ENCODE measurements around the gene RASD1. TPM values are rescaled to one million over a fixed set of nuclear protein-coding genes. Genes with fewer than 3 reads are reported as not detected.

The RASD1 gene
- total RNA-seq, 2 donors from 2014 or later: 20.9 to 24.6 TPM

DNA sequence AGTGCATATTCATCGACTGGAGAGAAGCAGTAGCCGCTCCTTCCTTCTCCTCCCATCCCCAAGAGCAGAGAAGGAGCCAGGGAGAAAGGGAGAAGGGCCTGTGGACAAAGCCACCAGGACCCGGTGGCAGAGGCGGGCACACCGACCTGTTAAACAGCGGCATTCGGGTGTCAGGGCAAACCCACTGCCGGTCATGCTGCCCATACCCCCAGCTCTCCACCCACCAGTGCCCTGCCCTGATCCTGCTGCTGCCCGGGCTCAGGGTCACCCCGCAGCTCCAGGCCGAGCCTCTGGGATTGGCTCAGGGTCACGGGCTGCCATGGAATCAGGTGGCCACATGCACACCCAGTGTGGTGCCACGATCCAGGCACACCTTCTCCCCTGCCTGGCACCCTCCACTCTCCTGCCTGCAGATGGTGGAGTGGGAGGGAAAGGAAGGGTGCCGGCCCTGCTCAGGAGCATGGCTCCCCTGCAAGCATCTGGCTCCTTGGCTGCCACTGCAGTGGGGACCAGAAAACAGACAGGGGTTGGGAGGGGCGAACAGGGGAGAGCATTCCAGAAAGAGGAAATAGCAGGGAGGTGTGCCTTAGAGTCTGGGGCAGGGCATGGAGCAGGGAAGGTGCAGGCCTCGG, 18.3 kb upstream of the RASD1 start:
- DNase-seq (no peak), ATAC-seq (peak; percentile 38)
- intact Hi-C loops (cut with DNase I, micrococcal nuclease): no loop called here

DNA sequence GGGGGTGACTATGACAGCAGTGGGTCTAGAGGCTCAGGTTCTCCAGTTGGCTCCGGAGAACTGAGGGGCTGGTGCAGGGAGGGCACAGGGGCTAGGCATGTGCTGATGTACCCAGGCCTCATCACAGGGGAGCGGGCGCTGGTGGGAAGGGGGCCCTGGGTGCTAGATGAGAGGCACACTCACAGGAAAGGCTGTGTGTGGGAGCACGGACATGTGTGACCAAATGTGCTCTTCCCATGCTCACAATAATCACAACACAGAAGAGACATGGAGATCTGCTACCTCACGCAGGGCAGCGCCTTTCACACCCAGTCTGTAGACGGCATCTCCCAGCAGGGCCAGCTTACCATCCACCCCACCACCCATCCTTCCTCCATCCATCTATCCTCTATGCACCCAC, 17.4 kb upstream of the RASD1 start:
- DNase-seq (no peak), ATAC-seq (no peak)
- intact Hi-C loops (cut with DNase I, micrococcal nuclease): no loop called here

GRCh38 chr17:17512866-17513265, 16.7 kb upstream of the RASD1 start:
- no peak for DNase-seq
- ATAC-seq: no peak
- intact Hi-C loops (cut with DNase I, micrococcal nuclease): no loop called here

GRCh38 chr17:17511881-17512858, 16.0 kb upstream of the RASD1 start:
- intact Hi-C loops (cut with DNase I, micrococcal nuclease): no loop called here
- DNase-seq (no peak), ATAC-seq (no peak)

GRCh38 chr17:17511293-17511741, 15.1 kb upstream of the RASD1 start:
- intact Hi-C loops (cut with DNase I, micrococcal nuclease): no loop called here
- DNase-seq (no peak), ATAC-seq (no peak)

DNA sequence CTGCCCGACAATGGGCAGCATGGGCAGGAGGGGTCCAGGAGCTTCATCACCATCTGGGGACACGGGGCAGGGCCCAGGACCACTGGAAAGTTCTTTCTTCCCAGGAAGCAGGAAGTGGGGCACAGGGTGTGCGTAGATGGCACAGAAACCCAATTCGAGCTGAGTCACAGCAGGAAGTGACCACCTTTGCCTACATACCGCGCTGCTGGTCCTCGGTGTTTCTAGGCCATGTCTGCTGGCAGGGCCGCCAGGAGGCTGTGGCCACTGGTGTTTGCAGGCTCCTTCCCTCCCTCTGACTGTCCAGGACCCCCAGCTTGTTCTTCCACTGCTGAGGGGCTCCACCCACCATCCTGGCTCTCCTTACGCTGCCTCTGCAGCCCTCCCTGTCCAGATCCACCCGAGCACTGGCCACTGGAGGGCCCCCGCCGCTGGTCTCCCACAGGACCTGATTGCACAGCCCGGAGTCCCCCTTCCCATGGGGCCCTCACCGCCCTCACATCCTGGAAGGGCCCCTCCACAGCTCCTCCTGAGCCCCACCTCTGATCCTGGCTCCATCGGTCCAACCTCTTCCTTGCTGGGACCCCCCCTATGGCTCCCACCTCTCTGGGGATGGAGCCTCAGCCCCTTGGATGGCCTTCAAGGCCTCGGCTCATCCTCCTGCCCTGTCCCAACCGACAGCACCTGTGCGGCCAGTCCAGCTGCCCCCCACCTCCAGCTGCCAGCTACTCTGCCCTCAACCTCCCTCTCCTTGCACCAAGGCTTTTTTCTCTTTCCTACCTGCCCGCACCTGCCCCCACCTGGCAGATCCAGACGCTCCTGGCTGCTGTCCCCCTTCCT, 14.5 kb upstream of the RASD1 start:
- intact Hi-C loops (cut with DNase I, micrococcal nuclease): no loop called here
- no peak for DNase-seq
- ATAC-seq: no peak

GRCh38 chr17:17509601-17510425, 13.6 kb upstream of the RASD1 start:
- ATAC-seq (no peak), DNase-seq (no peak)
- intact Hi-C loops (cut with DNase I, micrococcal nuclease): loop anchor here in 1 of 2 donors (10.0 kb wide), 1 partner anchor 55 kb away; no protein-coding TSS in a partner anchor

GRCh38 chr17:17508646-17509591, 12.7 kb upstream of the RASD1 start:
- intact Hi-C loops (cut with DNase I, micrococcal nuclease): loop anchor here in 1 of 2 donors (10.0 kb wide), 1 partner anchor 56 kb away; no protein-coding TSS in a partner anchor
- no peak for ATAC-seq
- no peak for DNase-seq

DNA sequence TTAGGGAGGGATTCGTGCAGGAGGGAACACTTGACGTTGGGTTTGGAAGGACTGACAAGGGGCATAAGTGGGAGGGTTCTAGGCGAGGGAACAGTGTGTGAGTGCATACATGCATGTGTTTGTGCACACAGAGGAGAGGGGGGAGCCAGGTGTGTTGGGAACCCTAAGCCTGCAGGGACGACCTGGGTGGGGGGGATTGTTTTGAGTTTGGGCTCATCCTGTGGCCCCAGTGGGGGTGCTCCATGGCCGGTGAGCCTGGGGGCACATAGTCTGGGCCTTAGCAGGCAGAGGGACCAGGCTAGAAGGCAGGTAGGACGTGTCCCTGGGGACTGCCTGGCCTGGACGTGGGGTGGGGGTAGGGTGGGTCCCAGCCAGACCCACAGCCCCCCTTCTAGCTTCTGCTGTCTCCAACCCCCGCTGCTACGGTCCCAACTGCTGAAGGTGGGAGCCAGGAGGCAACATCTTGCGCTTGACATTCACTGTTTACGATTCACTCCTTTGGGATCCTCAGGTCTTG, 11.9 kb upstream of the RASD1 start:
- no peak for ATAC-seq
- intact Hi-C loops (cut with DNase I, micrococcal nuclease): loop anchor here in 1 of 2 donors (10.0 kb wide), 1 partner anchor 57 kb away; no protein-coding TSS in a partner anchor
- DNase-seq: no peak

- DNase-seq (no peak), ATAC-seq (no peak)
- intact Hi-C loops (cut with DNase I, micrococcal nuclease): loop anchor here in 1 of 2 donors (10.0 kb wide), 1 partner anchor 57 kb away; no protein-coding TSS in a partner anchor
These were observed 11.3 kb upstream of the RASD1 start for GRCh38 chr17:17507465-17508011.

- DNase-seq: peak in 1 of 2 donors; percentile 48
- ATAC-seq: peak; percentile 69
- intact Hi-C loops (cut with DNase I, micrococcal nuclease): loop anchor here in 1 of 2 donors (10.0 kb wide), 1 partner anchor 58 kb away; no protein-coding TSS in a partner anchor
These were observed 10.8 kb upstream of the RASD1 start for GRCh38 chr17:17506893-17507464.

DNA sequence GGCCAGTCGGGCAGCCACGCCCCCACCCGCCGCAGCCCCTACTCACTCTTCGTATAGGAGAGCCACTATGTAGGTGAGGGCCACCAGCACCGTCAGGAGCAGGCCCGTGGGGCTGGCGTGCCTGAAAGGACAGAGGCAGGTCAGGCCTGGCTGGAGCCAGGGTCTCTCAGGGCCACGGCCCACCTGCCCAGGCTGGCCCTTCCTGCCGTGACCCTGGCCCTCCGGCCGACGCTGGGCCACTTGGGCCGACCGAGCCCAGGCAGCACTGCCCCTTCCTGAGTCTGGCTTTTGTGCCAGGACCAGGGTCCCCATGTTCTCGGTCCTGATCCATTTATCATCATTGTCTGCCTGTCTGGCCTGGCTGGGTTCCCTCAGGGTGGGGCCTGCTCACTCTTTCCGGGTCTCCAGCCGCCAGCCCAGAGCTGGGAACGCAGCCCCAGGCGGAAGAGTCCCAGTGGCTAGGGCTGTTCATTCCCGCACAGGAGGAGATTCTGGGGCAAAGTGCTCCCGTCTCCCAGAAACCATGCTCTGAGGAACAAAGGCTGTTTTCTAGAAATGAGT, 10.1 kb upstream of the RASD1 start:
- intact Hi-C loops (cut with DNase I, micrococcal nuclease): loop anchor here in 1 of 2 donors (10.0 kb wide), 1 partner anchor 59 kb away; no protein-coding TSS in a partner anchor
- DNase-seq: peak in 1 of 2 donors; percentile 48
- peak; percentile 85 for ATAC-seq

DNA sequence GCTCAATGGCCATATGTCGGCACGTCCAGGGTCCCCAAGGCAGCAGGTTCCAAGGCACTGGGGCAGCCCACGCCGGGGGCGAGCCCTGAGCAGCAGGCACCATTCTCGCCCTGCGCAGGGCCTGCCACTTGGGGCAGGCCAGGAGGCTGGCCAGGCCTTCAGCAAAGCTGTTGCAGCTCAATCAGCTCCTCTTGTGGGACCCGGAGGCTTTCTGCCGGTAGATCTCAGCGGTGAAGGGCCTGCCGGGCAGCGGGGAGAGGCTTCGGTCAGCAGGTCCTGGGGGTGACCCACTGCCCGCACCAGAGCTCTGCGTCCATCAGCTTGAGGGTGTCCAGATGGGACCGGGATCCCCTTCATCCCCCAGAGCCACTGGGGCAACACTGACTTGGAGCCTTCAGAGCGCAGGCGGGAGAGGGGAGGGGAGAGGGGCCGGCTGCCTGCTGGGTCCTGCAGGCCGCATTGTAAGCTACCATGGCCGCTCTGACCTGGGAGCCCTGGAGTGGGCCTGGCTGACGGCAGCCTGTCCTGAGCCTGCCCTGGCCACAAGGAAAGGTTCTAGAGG, 9.5 kb upstream of the RASD1 start:
- intact Hi-C loops (cut with DNase I, micrococcal nuclease): loop anchor here in 1 of 2 donors (10.0 kb wide), 1 partner anchor 59 kb away; no protein-coding TSS in a partner anchor
- DNase-seq: no peak
- no peak for ATAC-seq

DNA sequence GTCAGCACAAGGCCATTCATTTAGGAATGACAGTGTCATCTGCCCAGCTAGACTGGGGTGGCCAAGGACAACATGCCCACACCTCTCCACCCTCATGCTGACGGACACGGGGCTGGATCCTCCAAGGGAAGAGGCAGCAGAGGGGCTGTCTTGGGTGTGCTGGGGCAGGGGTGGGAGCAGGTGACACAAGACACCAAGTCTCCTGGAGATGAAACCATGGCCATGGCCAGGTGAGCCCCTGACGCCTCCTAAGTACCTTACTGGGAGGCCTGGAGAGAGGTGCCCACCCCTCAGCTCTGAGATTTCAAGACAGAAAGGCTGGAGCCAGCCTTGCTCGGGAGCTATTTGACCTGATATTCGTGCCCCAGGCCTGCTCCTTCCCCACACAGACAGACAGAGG, 9.0 kb upstream of the RASD1 start:
- no peak for ATAC-seq
- no peak for DNase-seq
- intact Hi-C loops (cut with DNase I, micrococcal nuclease): loop anchor here in 1 of 2 donors (10.0 kb wide), 1 partner anchor 60 kb away; no protein-coding TSS in a partner anchor
